ENCODE measurements around the gene ALG12. TPM values are rescaled to one million over a fixed set of nuclear protein-coding genes. Genes with fewer than 3 reads are reported as not detected.

ALG12 gene
- total and polyA plus RNA-seq, 5 donors from 2014 or later: 12.6 to 18.1 (median 15.5) TPM

DNA sequence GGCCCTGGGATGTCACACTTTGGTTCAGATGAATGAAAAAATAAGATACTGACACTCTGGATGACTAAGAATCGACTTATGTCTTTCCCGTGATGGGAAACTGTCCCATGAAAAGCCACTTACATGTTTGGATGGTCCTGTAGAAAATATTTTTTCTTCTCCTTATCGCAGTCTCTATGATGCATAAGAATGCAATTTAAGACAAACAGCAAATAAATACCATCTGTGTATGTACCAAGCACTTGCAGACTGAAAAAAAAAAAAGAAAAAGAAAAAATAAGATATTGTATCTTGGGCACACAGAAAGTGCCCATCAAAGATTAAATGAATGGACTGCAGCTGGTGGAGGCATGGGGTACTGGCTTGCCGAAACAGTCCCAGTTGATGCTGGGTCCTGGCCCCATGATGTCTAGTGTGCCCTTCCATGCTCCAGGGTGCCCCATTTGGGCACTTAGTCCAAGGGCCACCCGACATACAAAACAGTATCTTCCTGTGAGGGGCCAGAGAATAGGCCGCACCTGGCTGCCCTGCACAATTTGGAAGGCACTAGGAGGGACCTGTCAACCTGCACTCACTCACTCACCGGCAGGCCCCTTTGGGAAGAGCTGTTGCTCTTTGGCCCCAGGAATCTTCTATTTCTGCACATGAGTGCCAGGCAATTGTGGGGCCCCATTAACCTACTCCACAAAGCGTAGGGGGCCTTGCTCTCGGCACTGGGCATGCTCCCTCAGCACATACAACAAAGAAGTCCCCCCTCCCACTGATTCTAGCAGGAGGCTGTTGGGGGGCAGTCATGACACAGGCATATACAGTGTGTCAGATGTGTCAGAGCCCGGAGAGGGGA, 67.1 kb downstream of the ALG12 start:
- DNase-seq (no peak), ATAC-seq (ENCODE audit: low read depth in 2 of 2) (no peak)
- peak overlapping the region in 1 of 3 donors; percentile 25 for H3K27ac Mint-ChIP-seq
- Histone ChIP-seq H3K36me3 (ENCODE audit: control insufficient read depth, insufficient read depth, low read length) (no peaks in the 10 kb centered on the region), H3K4me3 (ENCODE audit: low read depth, low read length) (no peak overlapping the region), H3K27ac (ENCODE audit: insufficient read depth, low read length, poor library complexity, severe bottlenecking) (no peak overlapping the region), H3K4me1 (ENCODE audit: control insufficient read depth, insufficient read depth, low read length, poor library complexity, severe bottlenecking) (peaks cover 63% of the 10 kb centered on the region), H3K27me3 (ENCODE audit: control insufficient read depth, insufficient read depth, low read length) (no peaks in the 10 kb centered on the region), H3K9me3 (ENCODE audit: control insufficient read depth in 2 of 2, low read length in 2 of 2) (no peaks in the 10 kb centered on the region)
- peaks cover 35% of the 10 kb centered on the region for H3K27me3 Mint-ChIP-seq
- H3K4me3 Mint-ChIP-seq: peak overlapping the region; percentile 42 to 96 (median 89)
- peaks cover 19 to 52% (median 33%) of the 10 kb centered on the region in 4 donors for H3K4me1 Mint-ChIP-seq
- peaks cover 0 to 2% (median 0%) of the 10 kb centered on the region in 7 donors for H3K9me3 Mint-ChIP-seq
- H3K36me3 Mint-ChIP-seq: peaks cover 3% of the 10 kb centered on the region

Other genes with a start within 250 kb of the ALG12 start
- gene BRD1, start 90.6 kb downstream of the ALG12 start, total RNA-seq: 133 TPM
- gene BRD1, start 90.6 kb downstream of the ALG12 start, polyA plus RNA-seq: 1 to 10 TPM; 2.0 to 2.4 (median 2.2) TPM
- 17.1 TPM for gene ZBED4, start 64.6 kb downstream of the ALG12 start, total RNA-seq
- gene ZBED4, start 64.6 kb downstream of the ALG12 start, polyA plus RNA-seq: 1 to 10 TPM; 6.1 to 7.4 (median 6.9) TPM
- 37.8 TPM for gene CRELD2, start 196 bp upstream of the ALG12 start, total RNA-seq
- gene CRELD2, start 196 bp upstream of the ALG12 start, polyA plus RNA-seq: 10 to 100 TPM; 22.4 to 38.2 (median 31.8) TPM
- gene PIM3, start 42.3 kb upstream of the ALG12 start, total RNA-seq: 294 TPM
- gene PIM3, start 42.3 kb upstream of the ALG12 start, polyA plus RNA-seq: 10 to 100 TPM; 34.0 to 47.1 (median 40.3) TPM
- 0.57 TPM for gene IL17REL, start 94.3 kb upstream of the ALG12 start, total RNA-seq
- gene IL17REL, start 94.3 kb upstream of the ALG12 start, polyA plus RNA-seq: under 1 TPM in 1 of 4 donors, not detected in 3; 0.07 TPM
- not detected for gene TTLL8, start 139.9 kb upstream of the ALG12 start, total RNA-seq
- not detected for gene TTLL8, start 139.9 kb upstream of the ALG12 start, polyA plus RNA-seq
- 1.1 TPM for gene MLC1, start 167.0 kb upstream of the ALG12 start, total RNA-seq
- gene MLC1, start 167.0 kb upstream of the ALG12 start, polyA plus RNA-seq: under 1 TPM in 3 of 4 donors, not detected in 1; 0.20 to 0.87 (median 0.28) TPM
- not detected for gene MOV10L1, start 171.6 kb upstream of the ALG12 start, total RNA-seq
- gene MOV10L1, start 171.6 kb upstream of the ALG12 start, polyA plus RNA-seq: not detected